22Rv1 (cell line): Measurements from ENCODE around the gene LRRTM2.
"Not testable (repeated sequence)": the region's sequence is repeated elsewhere in the genome, so short reads cannot be mapped to it uniquely, and the experiment has no call there.

Source experiments
- H3K27ac ChIP-seq: fragments of 450-650 bp; 2 replicates; pipeline ENCODE4 v1.5.1; 2017
- ZFX ChIP-seq: fragments of 450-650 bp; IDR thresholded peaks from 2 replicates; pipeline ENCODE4 v1.6.1; 2017; ENCODE audit warnings: antibody characterized with exemption, borderline replicate concordance
- TF ChIP-seq, protein P1 (sequence below): fragments of 450-650 bp; IDR thresholded peaks from 2 replicates; pipeline ENCODE4 v1.5.1; 2017; ENCODE audit warnings: mild to moderate bottlenecking

The LRRTM2 gene

DNA sequence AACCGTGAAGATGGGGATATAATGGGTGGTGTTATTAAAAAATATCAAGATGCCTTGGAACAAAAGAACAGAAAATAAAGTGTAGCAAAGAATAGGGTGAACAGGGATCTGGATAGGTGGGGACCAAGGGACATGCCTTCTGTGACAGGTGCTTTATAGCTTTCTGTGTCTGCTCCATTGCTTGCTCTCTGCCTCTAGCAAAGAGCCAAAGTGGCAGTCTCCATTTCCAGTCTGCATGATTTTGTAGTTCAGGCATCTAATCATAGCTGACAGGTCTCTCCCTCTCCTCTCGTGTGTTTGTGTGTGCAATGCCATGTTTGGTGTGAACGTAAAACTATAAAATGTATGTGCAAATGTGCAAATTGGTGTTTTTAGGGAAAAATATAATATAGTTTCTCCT lies 35.0 kb downstream of the LRRTM2 start:
- no peak overlapping the region for H3K27ac ChIP-seq
- TF ChIP-seq, protein P1, sequence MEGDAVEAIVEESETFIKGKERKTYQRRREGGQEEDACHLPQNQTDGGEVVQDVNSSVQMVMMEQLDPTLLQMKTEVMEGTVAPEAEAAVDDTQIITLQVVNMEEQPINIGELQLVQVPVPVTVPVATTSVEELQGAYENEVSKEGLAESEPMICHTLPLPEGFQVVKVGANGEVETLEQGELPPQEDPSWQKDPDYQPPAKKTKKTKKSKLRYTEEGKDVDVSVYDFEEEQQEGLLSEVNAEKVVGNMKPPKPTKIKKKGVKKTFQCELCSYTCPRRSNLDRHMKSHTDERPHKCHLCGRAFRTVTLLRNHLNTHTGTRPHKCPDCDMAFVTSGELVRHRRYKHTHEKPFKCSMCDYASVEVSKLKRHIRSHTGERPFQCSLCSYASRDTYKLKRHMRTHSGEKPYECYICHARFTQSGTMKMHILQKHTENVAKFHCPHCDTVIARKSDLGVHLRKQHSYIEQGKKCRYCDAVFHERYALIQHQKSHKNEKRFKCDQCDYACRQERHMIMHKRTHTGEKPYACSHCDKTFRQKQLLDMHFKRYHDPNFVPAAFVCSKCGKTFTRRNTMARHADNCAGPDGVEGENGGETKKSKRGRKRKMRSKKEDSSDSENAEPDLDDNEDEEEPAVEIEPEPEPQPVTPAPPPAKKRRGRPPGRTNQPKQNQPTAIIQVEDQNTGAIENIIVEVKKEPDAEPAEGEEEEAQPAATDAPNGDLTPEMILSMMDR: no peak
- TF ChIP-seq ZFX: no peak

DNA sequence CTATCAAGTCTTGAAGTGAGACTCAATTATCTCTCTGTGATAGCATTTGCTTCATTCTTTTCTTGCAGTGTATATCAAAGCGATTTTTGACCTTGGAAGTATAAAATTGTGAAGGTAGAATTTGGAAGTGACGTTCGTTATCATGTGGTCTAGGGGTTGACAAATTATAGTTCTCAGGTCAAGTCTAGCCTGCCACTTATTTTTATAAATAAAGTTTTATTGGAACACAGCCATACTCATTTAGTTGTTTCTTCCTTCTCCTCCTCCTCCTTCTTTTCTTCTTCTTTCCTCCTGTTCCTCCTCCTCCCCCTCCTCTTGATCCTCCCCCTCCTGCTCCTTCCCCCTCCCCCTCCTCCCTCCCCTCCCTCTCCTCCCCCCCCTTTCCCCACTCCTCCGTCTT lies 38.0 kb downstream of the LRRTM2 start:
- TF ChIP-seq, protein P1: no peak
- no peak for TF ChIP-seq ZFX
- no peak overlapping the region for H3K27ac ChIP-seq

DNA sequence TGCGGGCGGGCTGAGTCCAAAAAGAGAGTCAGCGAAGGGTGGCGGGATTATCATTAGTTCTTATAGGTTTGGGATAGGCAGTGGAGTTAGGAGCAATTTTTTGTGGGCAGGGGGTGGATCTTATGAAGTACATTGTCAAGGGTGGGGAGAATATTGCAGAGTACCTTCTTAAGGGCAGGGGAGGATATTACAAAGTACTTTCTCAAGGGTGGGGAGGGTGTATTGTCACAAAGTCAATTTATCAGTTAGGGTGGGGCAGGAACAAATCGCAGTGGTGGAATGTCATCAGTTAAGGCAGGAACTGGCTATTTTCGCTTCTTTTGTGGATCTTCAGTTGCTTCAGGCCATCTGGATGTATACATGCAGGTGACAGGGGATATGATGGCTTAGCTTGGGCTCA lies 40.3 kb downstream of the LRRTM2 start:
- H3K27ac ChIP-seq: not testable (repeated sequence)

DNA sequence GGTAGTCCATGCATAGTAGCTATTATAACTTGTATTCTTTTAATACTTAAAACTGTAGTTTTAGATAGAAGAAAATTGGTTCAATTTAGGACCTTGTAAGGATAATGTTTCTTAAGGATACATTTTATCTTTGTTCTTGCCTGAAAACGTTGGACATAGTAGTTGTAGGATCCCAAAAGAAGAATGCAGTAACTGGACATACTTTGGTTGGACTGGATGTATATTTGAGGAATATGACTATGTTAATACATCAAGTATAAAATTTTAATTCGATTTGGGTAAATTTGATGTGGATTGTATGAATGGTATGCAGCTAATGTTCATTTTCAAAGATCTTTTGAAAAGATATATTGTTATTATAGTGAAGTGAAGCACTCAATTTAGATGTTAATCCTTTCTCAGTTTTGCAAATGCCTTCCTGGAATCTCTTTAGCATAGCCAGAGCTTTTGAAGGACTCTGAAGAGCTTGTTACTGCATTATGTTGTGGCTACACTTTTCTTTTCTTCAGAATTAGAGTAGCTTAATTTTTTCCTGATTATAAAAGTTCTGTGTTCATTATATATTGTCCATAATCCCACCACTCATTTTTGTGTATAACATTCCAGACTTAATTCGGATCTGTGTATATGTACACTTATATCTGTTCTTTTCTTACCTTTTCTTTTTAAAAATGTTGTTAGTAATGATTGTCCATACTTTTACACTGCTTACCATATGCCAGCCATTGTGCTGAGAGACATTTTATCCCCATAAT lies 41.2 kb downstream of the LRRTM2 start:
- no peak for TF ChIP-seq ZFX
- TF ChIP-seq, protein P1: no peak
- H3K27ac ChIP-seq: no peak overlapping the region

DNA sequence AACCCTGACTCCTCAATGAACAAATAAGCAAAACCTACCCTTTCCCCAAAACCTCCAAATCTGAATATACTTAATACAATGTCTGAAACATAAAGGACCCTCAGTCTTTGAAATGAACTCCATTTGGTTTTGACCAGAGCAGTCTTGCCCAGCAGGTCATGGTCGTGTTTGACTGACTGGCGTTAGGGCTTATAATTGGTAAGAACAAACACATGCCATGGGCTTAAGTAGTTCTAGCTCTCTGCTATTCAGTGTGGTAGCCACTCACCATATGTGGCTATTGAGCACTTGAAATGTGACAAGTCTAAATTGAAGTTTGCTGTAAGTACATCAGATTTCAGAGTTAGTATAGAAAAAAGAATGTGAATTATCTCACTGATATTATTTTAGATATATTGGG lies 42.1 kb downstream of the LRRTM2 start:
- H3K27ac ChIP-seq: no peak overlapping the region
- no peak for TF ChIP-seq ZFX

DNA sequence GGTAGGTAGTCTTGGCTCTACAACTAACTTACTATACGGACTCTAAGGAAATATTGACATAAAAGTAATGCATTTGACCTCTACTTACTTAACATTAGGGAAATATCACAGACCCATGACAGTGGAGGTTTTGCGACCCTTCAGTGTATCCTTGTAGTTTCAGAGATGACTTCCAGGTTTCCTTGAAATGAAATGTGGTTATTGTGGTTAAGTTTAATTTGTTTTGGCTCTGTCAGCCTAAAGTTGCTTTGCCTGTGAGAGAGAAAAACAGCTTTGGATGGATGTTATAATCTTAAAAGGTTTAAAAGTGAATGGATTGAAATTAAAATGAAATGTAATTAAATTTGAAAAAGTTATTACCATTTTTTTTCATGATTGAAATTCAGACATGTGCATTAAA lies 42.9 kb downstream of the LRRTM2 start:
- H3K27ac ChIP-seq: no peak overlapping the region
- TF ChIP-seq, protein P1: no peak
- TF ChIP-seq ZFX: no peak

DNA sequence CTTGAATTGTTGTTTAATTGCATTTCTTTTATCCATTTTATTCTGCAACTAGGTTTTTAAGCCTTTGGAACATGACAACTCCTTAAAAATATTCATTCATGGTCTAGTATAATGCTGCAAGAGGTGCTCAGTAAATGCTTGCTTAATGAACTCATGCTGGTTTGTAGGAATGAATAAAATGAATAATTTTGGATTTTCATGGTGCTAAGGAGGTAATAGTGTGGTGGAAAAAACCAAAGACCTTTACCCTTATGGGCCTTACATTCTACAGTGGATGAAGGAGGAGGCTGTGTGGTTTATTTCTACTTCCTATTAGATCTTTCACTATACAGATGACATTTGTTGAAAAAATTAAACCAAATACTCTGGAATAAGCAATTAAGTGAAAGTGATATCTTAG lies 43.4 kb downstream of the LRRTM2 start:
- no peak overlapping the region for H3K27ac ChIP-seq
- TF ChIP-seq ZFX: no peak
- TF ChIP-seq, protein P1: no peak

DNA sequence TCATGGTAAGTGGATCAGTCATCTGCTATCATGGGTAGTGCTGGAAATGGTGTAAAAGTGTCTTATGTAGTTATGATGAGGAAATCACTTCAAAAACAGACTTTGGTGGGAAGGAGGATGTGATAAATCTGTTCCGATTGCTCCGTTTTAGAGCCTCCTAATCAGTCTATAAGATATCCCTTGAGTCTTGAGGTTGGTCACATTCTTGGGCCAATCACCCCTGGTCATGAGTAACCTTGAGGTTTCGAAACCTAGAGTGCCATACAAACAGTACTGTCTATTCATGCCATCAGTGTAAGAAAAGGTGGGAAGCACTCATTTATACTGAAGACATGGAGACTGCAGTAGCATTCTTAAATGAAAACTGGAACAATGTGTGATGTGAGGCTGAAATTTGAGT lies 45.8 kb downstream of the LRRTM2 start:
- TF ChIP-seq, protein P1: no peak
- TF ChIP-seq ZFX: no peak
- H3K27ac ChIP-seq: no peak overlapping the region
